Measurements from ENCODE around the gene GABRR1.
"Not testable (repeated sequence)": the region's sequence is repeated elsewhere in the genome, so short reads cannot be mapped to it uniquely, and the experiment has no call there.

Gene GABRR1

DNA sequence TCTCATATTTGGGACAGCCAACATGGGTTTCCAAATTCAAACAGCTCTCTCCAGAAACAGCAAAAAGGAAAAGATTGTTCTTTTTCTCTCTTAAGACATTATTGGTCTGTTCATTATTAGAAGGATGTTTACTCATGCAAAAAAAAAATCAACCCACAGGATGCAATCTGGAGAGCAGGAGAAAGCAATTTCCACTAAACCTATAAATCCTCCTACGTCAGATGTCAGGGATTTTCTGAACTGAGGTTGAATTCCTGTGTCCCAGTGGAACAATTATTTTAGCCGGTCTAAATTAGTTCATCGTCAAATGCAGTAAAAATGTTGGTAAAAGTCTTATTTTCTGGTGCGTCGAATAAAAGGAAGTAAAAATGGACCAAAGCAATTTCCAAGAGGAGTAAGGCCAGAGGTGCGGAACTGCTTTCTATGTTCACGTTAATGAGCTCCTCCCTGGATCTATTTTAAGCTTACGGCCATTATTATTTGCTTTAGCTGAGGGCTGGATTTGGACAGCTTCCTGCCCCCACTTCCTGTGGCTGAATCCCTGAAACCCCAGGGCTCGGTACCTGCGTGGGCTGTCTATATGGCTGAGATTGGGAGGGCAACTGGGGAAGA lies at the start of gene GABRR1:
TSS of gene GABRR1 (minus strand) at position 60 of the 612 bp plus-strand sequence. CDS start at position 24, 36 bp downstream.
- no peak for DNase-seq

DNA sequence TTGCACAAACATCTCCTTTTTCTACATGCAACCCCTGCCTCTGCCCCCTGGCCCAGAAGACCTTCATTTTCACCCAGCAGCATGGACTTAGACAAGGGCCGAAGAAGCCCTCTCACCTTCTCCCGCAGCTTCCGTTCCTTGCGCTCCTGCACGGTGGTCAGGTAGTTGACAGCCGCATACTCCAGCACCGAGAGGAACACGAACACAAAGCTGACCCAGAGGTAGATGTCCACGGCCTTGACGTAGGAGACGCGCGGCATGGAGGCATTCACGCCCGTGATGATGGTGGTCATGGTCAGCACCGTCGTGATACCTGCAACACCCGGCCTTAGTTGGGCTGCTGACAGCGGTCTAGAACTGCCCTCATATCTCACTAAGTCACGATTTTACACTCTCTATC lies 47.1 kb upstream of the GABRR1 start:
- DNase-seq, result no peak

DNA sequence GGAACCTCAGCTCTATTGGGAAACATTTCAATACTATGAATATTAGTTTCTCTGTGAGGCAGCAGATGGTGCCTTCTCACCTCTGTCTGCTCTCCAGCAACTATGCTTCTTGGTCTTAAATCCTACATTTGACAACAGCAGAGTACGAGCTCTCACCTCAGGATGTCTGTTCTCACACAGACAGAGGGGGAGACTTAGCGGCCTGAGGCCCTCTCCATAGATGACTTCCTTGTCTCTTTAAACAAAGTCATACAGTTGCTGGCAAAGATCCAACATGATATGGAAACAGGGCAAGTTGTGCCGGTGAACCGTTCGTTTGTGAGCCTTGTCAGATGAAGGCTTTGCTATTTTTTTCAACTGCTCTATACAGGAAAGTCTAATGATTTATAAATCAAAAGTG lies 43.7 kb upstream of the GABRR1 start:
- no peak for DNase-seq

DNA sequence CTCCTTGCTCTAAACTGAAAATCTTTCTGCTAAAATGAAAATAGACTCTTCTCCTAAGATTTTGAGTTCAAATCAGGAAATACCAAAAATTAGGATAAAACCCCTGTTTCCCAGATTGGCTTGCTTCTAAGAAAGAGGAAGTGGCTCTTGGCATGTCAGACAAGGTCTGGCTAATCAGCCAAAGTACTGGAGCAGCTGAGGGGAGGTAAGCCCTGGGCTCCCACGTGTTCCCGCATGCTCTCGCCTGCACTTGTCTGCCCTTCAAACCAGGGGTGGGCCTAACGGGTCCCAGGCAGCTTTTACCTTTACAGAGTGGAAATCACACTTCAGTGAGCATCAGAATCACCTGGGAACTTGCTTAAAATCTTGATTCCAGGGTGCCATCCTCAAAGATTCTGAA lies 43.2 kb upstream of the GABRR1 start:
- DNase-seq, result no peak

DNA sequence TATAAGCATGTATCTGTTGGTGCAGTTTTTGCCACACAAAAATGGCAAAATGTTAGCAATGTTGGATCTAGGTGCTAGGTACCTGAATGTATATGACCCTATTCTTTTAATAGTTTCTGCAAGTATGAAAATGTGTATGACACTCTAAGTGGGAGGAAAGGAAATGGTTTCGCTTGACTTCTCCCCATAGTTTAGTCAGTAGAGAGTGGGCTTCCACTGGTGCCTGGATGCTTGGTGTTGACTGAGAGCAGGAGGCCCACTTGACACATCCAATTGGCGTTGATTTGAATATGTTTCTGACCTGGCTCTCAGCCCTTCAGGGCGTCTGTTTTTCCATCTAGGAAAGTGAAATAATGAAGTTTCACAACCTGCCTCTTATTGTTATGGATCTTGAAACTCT lies 41.8 kb upstream of the GABRR1 start:
- DNase-seq, result no peak

DNA sequence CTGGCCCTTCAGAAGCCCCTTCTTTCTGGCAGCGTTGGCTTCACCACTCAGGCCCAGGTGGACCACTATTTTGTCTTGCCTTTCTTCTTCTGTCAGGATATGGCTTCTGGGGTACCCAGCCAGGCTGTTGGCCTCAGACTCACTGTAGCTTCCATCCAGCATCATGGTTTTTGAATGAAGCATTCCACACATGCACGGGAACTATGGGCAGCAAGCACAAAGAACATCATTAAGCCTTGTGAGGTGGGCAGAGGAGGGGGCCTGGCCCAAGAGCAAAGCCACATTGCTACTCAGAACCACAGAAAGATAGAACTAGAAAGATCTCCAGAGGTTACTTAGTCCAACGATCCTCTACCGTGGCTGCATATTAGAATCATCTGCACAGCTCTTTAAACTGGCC lies 40.6 kb upstream of the GABRR1 start:
- DNase-seq, result no peak

DNA sequence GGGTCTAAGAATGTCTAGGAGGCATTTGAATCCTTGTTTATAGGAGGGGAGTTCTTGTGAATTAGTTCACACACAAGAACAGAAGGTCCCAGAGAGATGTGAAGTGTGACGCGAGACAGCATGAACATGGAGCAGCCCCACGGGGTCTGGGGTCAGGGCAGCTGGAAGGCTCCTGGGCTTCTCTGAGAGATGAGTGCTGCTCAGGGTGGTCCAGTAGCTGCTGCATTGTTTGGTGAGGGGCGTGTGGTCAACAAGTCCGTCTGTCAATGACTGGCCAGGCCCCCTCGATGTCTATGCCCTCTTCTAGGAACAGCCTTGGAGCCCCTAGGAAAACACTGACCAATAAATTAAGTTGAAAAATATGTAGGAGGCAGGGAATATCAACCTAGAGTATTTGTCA lies 40.2 kb upstream of the GABRR1 start:
- no peak for DNase-seq

DNA sequence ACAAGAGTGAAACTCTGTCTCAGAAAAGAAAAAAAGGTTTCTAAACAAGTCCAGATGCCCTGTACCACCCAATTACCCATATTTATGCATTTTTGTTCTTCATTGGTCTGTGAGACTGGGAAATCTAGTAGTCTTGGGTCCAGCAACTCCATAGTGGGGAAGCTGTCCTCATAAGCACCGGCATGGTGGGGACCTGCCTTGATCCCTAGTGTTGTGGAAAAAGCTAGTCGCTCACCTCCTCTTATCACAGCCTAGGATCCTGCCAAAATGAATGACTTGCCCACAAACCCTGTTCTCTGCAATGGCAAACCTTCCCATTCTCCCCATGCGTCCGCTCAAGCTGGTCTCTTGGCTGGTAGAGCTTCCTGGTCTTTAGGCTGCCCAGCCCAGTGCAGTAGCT lies 38.3 kb upstream of the GABRR1 start:
- no peak for DNase-seq

DNA sequence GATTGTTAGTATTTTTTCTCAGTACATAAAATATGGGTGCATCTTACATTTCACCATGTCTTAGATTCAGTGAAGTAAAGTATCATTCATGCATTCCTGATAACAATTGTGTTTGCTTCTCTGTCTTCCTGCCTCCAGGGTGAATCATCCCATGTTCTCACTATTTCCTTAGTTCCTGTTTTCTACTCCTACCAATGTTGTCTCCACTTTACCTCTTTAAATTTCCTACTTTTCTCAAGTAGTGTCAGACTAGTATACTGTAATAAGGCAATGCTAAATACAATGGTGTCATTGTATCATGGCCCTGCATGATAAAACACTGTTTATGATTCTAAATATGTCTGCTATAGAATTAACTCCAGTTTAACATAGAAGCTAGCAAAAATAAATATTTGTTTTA lies 37.4 kb upstream of the GABRR1 start:
- no peak for DNase-seq

DNA sequence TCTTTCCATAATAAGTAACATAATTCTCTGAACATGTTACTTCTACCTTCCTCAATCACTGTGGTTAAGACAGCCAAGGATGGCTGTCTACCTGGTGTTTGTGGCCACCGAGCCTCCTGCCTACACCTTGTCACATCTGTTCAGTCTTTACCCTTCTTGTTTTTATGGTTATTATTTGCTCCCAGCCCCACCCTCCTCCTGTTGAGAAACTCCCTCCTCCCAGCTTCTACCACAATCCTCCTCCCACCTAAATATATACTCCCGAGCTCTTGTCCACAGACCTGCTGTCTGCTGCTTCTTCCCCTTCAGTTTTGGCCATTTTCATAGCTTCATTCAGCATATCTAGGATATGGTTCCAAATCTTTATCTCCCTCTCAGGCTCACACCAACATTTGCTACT lies 35.7 kb upstream of the GABRR1 start:
- DNase-seq, result no peak

DNA sequence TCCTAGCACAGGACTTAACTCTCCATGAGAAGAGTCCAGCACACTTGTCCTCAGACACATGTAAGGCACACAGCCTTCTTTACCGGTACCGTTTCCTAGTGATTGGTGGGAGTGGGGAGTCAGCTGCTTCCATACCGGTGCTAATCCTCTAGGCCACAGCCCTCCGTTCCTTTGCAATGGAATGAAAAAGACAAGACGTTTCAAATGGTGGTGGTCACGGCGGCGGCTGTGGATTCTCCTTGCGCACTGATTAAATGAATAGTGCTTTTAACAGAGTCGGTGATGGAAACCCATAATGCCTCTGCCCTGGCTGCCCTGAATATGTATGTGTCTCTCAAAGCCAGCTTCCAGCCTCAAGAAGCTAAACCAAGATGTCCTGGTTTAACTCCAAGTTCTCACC lies 34.8 kb upstream of the GABRR1 start:
- DNase-seq, result no peak

DNA sequence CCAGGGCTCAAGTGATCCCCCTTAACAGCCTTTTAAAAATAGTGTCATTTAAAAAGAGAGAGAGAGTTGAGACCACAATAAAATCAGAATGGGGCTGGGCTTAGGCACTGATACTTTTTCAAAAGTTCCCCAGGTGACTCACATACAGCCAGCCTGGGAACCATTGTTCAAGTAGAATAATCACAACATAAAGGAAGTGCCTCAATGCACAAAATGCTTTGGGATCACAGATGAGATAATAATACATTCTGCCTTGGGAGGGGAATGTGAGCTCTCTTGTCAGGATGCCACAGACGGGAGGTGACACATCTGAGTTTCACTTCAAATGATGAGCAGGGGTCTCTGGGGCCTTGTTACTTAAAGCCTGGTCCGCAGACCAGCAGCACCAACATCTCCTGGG lies 34.0 kb upstream of the GABRR1 start:
- no peak for DNase-seq

DNA sequence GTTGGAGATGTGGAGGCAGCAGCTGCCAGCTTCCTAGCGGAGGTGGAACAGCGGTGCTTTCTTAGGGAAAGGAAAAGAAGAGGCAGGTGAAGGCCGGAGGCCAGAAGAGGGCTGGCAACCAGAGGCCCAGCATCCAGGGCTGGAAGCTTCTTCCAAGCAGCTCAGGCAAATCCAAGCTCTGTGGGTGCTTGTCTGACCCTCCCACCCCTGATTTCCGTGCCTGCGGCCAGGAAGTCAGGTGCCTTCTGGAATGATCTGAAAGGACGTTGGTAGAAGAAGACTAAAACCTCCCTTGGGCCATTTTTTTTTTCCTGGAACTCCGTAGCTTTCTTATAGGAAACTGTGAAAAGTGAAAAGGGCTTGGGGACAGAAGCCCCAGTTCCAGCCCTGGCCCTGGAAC lies 33.1 kb upstream of the GABRR1 start:
- DNase-seq, result no peak

DNA sequence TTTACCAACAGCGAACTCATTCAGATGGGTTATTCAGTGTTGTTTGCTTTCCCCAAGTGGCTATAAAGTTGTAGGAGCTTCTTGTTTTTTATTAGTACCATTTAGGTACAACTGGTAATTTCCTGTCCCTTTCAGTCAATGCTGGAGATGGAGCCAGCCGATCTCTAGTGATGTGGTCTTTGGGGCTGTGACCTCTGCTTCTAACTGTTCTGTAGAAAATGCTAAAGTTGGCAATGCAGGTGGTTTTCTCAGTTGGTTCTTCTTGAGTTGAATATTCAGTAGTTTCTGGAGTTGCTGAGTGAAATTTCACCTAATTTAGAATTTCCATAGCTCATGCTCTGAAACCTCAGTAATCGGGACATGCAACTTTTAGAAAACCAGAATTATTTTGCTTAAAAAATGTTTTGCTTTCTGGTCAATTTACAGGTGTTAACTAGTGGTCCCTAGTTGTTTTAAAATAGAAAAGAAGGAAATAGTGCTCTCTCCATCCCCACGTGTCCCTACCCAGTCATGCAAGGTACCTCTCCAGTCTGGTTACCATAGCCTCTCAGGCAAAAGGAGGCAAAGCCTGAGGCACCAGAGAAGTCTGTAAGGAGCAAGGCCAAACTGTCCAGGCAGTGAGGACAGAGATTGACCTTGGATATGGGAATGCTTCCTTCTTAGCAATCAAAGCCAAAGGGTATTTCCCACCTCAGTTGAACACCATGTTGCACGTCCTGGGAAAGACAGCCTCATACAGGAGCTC lies 27.3 kb upstream of the GABRR1 start:
- DNase-seq, result no peak

DNA sequence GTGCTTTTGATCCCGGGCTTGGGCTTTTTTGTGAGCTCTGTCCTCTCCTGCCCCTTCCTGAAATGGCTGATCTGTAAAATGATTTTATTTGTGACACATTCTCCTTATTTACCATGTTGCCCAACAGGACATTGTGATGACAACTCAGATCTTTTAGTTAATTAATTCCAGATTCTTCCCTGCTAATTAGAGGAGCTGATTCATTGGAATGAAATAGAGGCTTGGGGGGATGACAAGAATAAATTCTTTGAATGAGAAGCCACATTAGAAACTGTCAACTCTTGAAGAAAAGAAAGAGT lies 26.1 kb upstream of the GABRR1 start:
- no peak for DNase-seq

DNA sequence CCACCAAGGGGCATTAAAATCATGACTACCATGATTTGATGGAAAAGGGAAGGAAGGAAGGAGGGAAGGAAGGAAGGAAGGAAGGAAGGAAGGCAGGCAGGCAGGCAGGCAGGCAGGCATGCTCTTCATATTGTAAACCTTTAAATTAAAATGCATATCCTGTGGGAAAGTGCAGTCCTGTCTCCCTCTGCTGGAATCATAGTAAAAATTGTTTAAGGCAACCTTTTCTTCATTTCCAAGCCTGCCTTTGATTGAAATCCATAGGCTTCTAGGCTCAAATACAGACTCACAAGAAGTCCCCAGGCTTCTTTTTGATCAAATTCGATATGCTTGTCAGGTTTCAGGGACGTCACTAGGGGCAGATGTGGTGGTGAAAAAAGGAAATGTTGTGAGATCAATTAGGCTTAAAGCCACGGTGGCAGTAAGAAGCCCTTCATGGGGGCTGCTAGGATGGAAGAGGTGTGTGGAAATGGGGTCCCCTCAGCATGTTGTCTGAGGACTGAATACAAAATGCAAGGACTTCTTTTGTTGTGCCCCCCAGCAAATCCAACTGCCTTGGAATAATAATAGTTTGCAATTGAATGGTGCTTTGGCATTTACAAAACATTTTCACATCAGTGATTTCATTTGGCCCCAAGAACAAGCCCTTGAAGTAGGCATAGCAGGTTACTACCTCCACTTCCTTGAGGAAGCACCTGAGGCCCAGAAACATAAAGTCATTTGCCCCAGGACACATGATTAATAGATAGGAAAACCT lies 25.6 kb upstream of the GABRR1 start:
- peak; percentile 19 for DNase-seq

DNA sequence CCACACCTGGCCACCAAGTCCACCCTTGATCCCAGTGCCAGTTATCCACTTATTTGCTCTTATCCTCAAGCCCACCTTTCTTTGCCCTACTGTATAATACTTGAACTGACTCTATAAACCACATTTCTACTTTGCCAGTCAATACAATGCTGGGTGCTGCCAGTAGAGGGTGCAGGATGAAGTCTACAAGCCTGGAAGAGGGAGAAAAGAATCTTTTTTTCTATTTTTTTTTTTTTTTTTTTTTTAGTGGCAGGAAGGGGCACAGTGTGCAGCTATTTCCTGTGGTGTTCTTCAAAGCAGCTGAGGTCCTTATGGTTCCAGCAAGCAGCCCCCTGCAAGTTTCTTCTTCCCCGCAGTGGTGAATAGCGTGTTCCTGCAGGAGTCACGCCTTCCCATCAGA lies 22.2 kb upstream of the GABRR1 start:
- DNase-seq, result no peak

DNA sequence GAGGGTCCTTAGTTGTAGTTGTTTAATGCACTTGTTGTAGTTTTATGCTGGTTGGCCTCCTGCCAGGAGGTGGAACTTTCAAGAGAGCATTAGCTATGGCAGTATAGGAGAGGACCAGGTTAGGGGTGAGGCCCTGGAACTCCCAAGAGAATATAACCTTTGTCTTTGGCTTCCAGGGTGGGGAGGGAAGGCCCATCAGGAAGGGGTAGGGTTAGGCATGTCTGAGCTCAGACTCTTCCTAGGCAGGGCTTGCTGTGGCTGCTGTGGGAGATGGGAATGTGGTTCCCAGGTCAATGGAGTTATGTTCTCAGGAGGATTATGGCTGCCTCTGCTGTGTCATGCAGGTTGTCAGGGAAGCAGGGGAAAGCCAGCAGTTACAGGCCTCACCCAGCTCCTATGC lies 20.0 kb upstream of the GABRR1 start:
- DNase-seq, result no peak

DNA sequence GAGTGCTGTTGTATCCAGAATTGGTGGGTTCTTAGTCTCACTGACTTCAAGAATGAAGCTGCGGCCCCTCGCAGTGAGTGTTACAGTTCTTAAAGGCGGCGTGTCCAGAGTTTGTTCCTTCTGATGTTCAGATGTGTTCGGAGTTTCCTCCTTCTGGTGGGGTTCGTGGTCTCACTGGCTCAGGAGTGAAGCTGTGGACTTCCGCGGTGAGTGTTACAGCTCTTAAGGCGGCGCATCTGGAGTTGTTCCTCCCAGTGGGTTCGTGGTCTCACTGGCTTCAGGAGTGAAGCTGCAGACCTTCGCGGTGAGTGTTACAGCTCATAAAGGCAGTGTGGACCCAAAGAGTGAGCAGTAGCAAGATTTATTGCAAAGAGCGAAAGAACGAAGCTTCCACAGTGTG lies 16.4 kb upstream of the GABRR1 start:
- DNase-seq, result not testable (repeated sequence)

DNA sequence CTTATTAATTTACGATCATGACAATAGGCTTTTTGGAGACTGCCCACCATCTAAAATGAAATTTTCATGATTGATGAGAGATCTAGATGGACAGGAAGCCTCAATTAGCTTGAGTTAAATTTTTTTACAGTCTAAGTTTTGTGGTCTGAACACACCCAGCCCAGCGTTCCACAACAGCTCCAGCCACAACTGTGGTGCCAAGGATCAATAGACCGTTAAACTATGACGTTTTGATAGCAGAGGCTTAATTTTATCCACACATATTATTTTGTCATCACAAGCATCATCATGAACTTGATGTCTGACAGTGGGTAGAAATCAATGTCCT lies 5.5 kb upstream of the GABRR1 start:
- no peak for DNase-seq

DNA sequence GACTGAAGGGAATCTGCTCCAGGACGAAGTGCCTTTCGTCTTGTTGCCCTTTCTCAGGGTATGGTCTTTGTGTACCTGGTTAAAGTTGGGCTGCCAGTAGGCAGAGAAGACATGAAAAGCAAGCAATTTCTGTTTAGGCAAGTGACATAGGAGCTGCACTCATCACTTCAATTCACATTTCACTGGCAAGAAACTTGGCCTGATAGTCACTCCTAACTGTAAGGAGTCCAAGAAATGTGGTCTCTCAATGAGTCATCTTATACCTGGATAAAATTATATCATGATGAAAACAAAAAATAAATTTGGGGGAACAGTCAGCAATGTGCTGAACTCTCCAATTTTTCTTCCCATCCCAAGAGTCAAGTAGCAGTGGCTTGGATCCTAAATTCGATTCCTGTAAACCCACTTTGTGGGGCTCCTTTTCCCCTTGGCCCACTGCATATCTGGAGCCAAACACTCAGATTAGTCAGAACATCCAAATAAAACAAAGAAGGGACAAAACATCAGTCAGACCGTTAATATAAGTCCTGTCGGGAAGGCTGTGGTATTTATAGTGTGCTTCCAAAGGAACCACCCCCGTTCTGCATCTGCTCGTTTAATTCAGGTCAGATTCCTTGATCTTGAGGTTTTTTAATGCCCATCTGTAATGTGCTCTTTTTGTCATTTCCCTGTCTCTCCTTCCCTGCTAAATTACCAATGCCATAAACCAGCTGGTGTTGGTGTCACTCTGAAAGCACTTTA lies 5.0 kb upstream of the GABRR1 start:
- DNase-seq, result no peak

DNA sequence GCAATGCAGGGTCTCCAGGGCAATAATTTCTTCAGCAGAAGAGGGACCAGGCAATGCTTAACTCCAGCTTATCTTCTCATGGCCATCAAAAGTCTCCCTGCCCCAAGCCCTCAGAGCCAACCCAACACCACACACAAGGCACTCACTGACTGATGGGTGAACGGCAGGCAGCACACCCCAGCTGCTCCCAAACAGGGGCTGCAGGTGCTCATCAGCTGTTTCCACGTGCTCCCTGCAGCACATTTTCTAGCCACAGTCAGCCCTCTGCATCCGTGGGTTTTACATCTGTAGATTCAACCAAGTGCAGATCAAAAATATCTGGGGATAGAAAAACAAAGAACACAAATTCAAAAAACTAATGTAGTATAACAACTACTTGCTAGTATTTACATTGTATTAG lies 4.0 kb upstream of the GABRR1 start:
- DNase-seq, result no peak

DNA sequence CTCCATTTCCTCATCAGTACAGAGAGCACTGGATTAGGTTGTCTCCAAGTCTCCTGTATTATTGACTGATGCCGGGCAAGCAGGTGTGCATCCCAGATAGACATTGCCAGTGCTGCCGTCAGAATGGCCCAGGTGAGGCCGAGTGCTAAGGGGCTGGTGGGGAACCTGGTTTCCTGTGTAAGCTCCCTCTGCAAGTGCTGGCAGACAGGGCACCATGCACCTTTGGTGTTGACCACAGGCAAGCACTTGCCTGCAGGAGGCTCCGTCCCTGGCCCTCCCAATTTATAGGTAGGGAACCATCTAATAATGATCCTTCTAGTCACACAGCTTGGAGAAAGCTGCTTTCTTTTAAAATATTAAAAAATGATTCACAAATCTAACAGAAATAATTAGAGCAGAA lies 747 bp downstream of the GABRR1 start:
- no peak for DNase-seq

DNA sequence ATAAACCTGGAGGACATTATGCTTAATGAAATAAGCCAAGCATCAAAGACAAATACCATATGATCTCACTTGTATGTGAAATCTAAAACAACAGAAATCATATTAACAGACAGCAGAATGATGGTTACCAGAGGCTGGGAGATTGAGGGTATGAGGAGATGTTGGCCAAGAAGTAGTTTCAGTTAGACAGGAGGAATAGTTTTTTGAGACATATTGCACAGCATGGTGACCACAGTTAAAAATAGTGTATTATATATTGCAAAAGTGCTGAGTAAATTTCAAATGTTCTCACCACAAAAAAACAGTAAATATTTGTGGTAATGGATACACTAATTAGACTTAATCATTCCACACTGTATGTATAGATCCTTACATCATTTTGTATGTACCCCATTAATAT lies 1.8 kb downstream of the GABRR1 start:
- no peak for DNase-seq

Data from NCI-H1092 (cell line).